Measurements from ENCODE around the gene WDR90.

The WDR90 gene

GRCh38 chr16:638836-639235, 10.3 kb upstream of the WDR90 start:
- DNase-seq (ENCODE audit: low read depth) = no peak

GRCh38 chr16:640614-641013, 8.6 kb upstream of the WDR90 start:
- DNase-seq (ENCODE audit: low read depth) = no peak

GRCh38 chr16:641326-642188, 7.6 kb upstream of the WDR90 start, which contains the start of gene MCRIP2:
Gene MCRIP2, plus strand, starts transcription at chr16:641828. Its CDS starts 164 bp downstream, at chr16:641992.
- DNase-seq (ENCODE audit: low read depth) = peak; percentile 79

- peak; percentile 46 for DNase-seq (ENCODE audit: low read depth)
Measured at GRCh38 chr16:642189-643049, 6.7 kb upstream of the WDR90 start.

GRCh38 chr16:643050-643368, 6.2 kb upstream of the WDR90 start:
- DNase-seq (ENCODE audit: low read depth) = no peak

GRCh38 chr16:644556-644955, 4.6 kb upstream of the WDR90 start:
- DNase-seq (ENCODE audit: low read depth) = no peak

- no peak for DNase-seq (ENCODE audit: low read depth)
Measured at GRCh38 chr16:645852-646678, 3.1 kb upstream of the WDR90 start.

GRCh38 chr16:646679-647172, 2.4 kb upstream of the WDR90 start:
- no peak for DNase-seq (ENCODE audit: low read depth)

- no peak for DNase-seq (ENCODE audit: low read depth)
Measured at GRCh38 chr16:647173-647902, 1.8 kb upstream of the WDR90 start.

- DNase-seq (ENCODE audit: low read depth) = peak; percentile 60
Measured at GRCh38 chr16:648071-648780, 939 bp upstream of the WDR90 start.

- DNase-seq (ENCODE audit: low read depth) = no peak
Measured at GRCh38 chr16:649631-650030, 466 bp downstream of the WDR90 start.

- DNase-seq (ENCODE audit: low read depth) = no peak
Measured at GRCh38 chr16:651844-652243, 2.7 kb downstream of the WDR90 start.

- no peak for DNase-seq (ENCODE audit: low read depth)
Measured at GRCh38 chr16:652454-653305, 3.5 kb downstream of the WDR90 start.

GRCh38 chr16:654034-654433, 4.9 kb downstream of the WDR90 start:
- no peak for DNase-seq (ENCODE audit: low read depth)

GRCh38 chr16:657487-657886, 8.3 kb downstream of the WDR90 start:
- no peak for DNase-seq (ENCODE audit: low read depth)

- no peak for DNase-seq (ENCODE audit: low read depth)
Measured at GRCh38 chr16:658679-659571, 9.8 kb downstream of the WDR90 start.

GRCh38 chr16:659618-660017, 10.5 kb downstream of the WDR90 start:
- no peak for DNase-seq (ENCODE audit: low read depth)

- DNase-seq (ENCODE audit: low read depth) = no peak
Measured at GRCh38 chr16:660132-660458, 10.9 kb downstream of the WDR90 start.

Measured in activated T-cell treated with anti-CD3 and anti-CD28 coated beads for 48 hours (primary cell).